AG04449 (cell line): ENCODE measurements around the gene ZNF468.

ENCODE experiments used
- CTCF ChIA-PET: fragments of 350-600 bp; formaldehyde crosslinking; extraction: SDS; loops from one replicate; lab custom pipeline; 2021; ENCODE audit warnings: antibody characterized with exemption; lab: Yijun Ruan, JAX
- POLR2A ChIA-PET: fragments of 400-600, 350-600 bp; formaldehyde crosslinking; extraction: SDS; loops from one replicate; lab custom pipeline; 2020; ENCODE audit warnings: antibody characterized with exemption, inconsistent platforms; lab: Yijun Ruan, JAX
- DNase-seq: peaks from one replicate; pipeline ENCODE4 v3.0.0-alpha.2; 2010; ENCODE audit warnings: low read depth, low spot score
- H3K4me3 ChIP-seq: 2 replicates; pipeline ENCODE4 v1.5.1; 2011; ENCODE audit warnings: low read depth, mild to moderate bottlenecking, control low read depth, low read length
- TF ChIP-seq, protein P1 (sequence below): IDR thresholded peaks from one replicate; pipeline ENCODE4 v1.5.1; 2011; ENCODE audit warnings: mild to moderate bottlenecking, moderate library complexity, low read length, control low read depth, inconsistent platforms; ENCODE audit not compliant: insufficient read depth; ENCODE audit errors: missing control alignments

The ZNF468 gene

DNA sequence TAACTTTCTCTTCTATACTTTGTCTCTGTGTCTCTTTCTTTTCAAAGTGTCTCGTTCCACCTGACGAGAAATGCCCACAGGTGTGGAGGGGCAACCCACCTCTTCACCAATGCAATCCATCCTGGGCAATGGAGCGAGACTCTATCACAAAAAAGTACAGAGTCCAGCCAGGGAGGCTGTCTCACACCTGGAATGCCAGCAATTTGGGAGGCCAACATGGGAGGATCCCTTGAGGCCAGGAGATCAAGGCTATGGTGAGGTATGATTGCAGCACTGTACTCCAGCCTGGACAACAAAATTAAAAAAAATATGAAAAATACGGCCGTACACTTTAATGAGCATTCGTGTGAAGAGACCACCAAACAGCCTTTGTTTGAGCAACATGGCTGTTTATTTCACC, 68.0 kb downstream of the ZNF468 start:
- ChIA-PET POLR2A (no interaction called here), CTCF (no interaction called here)
- no peak overlapping the region for H3K4me3 ChIP-seq
- DNase-seq: no peak
- TF ChIP-seq, protein P1, sequence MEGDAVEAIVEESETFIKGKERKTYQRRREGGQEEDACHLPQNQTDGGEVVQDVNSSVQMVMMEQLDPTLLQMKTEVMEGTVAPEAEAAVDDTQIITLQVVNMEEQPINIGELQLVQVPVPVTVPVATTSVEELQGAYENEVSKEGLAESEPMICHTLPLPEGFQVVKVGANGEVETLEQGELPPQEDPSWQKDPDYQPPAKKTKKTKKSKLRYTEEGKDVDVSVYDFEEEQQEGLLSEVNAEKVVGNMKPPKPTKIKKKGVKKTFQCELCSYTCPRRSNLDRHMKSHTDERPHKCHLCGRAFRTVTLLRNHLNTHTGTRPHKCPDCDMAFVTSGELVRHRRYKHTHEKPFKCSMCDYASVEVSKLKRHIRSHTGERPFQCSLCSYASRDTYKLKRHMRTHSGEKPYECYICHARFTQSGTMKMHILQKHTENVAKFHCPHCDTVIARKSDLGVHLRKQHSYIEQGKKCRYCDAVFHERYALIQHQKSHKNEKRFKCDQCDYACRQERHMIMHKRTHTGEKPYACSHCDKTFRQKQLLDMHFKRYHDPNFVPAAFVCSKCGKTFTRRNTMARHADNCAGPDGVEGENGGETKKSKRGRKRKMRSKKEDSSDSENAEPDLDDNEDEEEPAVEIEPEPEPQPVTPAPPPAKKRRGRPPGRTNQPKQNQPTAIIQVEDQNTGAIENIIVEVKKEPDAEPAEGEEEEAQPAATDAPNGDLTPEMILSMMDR: no peak
